Astrocyte (in vitro differentiated cells and primary cell): ENCODE results near the gene MCAT. TPM values are rescaled to one million over a fixed set of nuclear protein-coding genes. Genes with fewer than 3 reads are reported as not detected.

Source experiments
- DNase-seq: peaks from one replicate; pipeline ENCODE4 v3.0.0-alpha.2; 2010; ENCODE audit warnings: low read depth
- FAIRE-seq: peaks from 2 replicates; lab custom pipeline; 2011; peaks lifted over from hg19 to GRCh38; lab: Jason Lieb, UNC
- H2AFZ ChIP-seq: 2 replicates; pipeline ENCODE4 v1.6.0; 2012; ENCODE audit warnings: low read depth, low read length, inconsistent platforms
- H3K27ac ChIP-seq: 2 replicates; pipeline ENCODE4 v1.5.1; 2011; ENCODE audit warnings: low read depth, low read length, inconsistent platforms
- H3K27me3 ChIP-seq: 2 replicates; pipeline ENCODE4 v1.6.0; 2011; ENCODE audit warnings: low read length, inconsistent platforms; ENCODE audit not compliant: insufficient read depth
- H3K36me3 ChIP-seq: 2 replicates; pipeline ENCODE4 v1.5.1; 2011; ENCODE audit warnings: low read length, inconsistent platforms; ENCODE audit not compliant: insufficient read depth
- H3K4me1 ChIP-seq: 2 replicates; pipeline ENCODE4 v1.5.1; 2011; ENCODE audit warnings: low read length, inconsistent platforms; ENCODE audit not compliant: insufficient read depth
- H3K4me2 ChIP-seq: 2 replicates; pipeline ENCODE4 v1.6.0; 2012; ENCODE audit warnings: low read length, inconsistent platforms
- H3K4me3 ChIP-seq: 2 replicates; pipeline ENCODE4 v1.5.1; 2011; ENCODE audit warnings: low read depth, mild to moderate bottlenecking, low read length, inconsistent platforms; ENCODE audit not compliant: insufficient read depth
- H3K79me2 ChIP-seq: 2 replicates; pipeline ENCODE4 v1.6.0; 2012; ENCODE audit warnings: mild to moderate bottlenecking, low read length, inconsistent platforms; ENCODE audit not compliant: insufficient read depth
- H3K9ac ChIP-seq: 2 replicates; pipeline ENCODE4 v1.6.0; 2012; ENCODE audit warnings: mild to moderate bottlenecking, low read length, inconsistent platforms
- H3K9me3 ChIP-seq: 2 replicates; pipeline ENCODE4 v1.5.1; 2012; ENCODE audit warnings: low read depth, mild to moderate bottlenecking, low read length, inconsistent platforms; ENCODE audit not compliant: insufficient read depth
- H4K20me1 ChIP-seq: 2 replicates; pipeline ENCODE4 v1.6.0; 2012; ENCODE audit warnings: low read length, inconsistent platforms; ENCODE audit not compliant: insufficient read depth
- H3K27ac Mint-ChIP-seq: one replicate; pipeline ENCODE4 v1.8.0; 2021; ENCODE audit warnings: mild to moderate bottlenecking, mixed read lengths; ENCODE audit not compliant: unreplicated experiment
- H3K27me3 Mint-ChIP-seq: one replicate; pipeline ENCODE4 v1.8.0; 2021; ENCODE audit warnings: low read depth, mixed read lengths; ENCODE audit not compliant: unreplicated experiment
- H3K36me3 Mint-ChIP-seq: one replicate; pipeline ENCODE4 v1.8.0; 2021; ENCODE audit warnings: low read depth, mixed read lengths; ENCODE audit not compliant: unreplicated experiment
- H3K4me1 Mint-ChIP-seq: one replicate; pipeline ENCODE4 v1.8.0; 2021; ENCODE audit warnings: low read depth, mixed read lengths; ENCODE audit not compliant: unreplicated experiment
- H3K4me3 Mint-ChIP-seq: one replicate; pipeline ENCODE4 v1.8.0; 2021; ENCODE audit warnings: mild to moderate bottlenecking, moderate library complexity, mixed read lengths; ENCODE audit not compliant: unreplicated experiment
- H3K9me3 Mint-ChIP-seq: one replicate; pipeline ENCODE4 v1.8.0; 2021; ENCODE audit warnings: mild to moderate bottlenecking, mixed read lengths; ENCODE audit not compliant: unreplicated experiment
- EZH2 ChIP-seq: IDR thresholded peaks from 2 replicates; pipeline ENCODE4 v1.6.1; 2012; ENCODE audit warnings: mild to moderate bottlenecking, low read length, inconsistent platforms; ENCODE audit not compliant: insufficient read depth
- total RNA-seq: library from RNA; stranded (reverse); gene quantifications from 2 replicates; pipeline ENCODE4 v1.2.1, GENCODE V29; 2021
- TF ChIP-seq, protein P1 (sequence below): IDR thresholded peaks from 2 replicates; pipeline ENCODE4 v1.5.1; 2011; ENCODE audit warnings: low read depth, mild to moderate bottlenecking, inconsistent platforms, low read length, moderate library complexity; ENCODE audit not compliant: insufficient read depth

Gene MCAT
- total RNA-seq, 1 donor from 2014 or later: 15.1 TPM

DNA sequence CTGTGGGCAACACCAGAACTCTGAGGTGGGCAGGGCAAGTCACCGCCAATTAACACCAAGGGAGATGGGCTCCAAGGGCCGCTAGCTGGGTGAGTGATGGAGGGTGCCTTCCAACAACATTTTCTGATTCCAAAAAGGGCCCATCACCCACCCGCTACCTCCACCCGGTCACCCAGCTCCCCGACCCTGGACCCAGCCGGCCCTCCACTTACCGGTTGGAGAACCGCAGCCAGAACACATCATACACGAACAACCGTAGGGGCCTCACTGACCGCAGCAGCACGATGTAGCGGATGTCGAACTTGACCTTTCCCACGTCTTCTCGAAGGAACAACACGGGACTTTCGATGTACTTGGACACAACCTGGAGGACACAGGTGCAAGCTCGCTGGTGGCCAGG lies 29.0 kb upstream of the MCAT start:
- H2AFZ ChIP-seq: no peak overlapping the region
- Mint-ChIP-seq H3K36me3 (peaks cover 3% of the 10 kb centered on the region), H3K4me1 (peaks cover 7% of the 10 kb centered on the region), H3K9me3 (no peaks in the 10 kb centered on the region), H3K27me3 (no peaks in the 10 kb centered on the region), H3K27ac (no peak overlapping the region), H3K4me3 (no peak overlapping the region)
- no peak overlapping the region for H3K27ac ChIP-seq
- peaks cover 4% of the 10 kb centered on the region for H4K20me1 ChIP-seq
- no peak overlapping the region for H3K9ac ChIP-seq
- peaks cover 8% of the 10 kb centered on the region for H3K4me1 ChIP-seq
- no peaks in the 10 kb centered on the region for H3K27me3 ChIP-seq
- TF ChIP-seq, protein P1, sequence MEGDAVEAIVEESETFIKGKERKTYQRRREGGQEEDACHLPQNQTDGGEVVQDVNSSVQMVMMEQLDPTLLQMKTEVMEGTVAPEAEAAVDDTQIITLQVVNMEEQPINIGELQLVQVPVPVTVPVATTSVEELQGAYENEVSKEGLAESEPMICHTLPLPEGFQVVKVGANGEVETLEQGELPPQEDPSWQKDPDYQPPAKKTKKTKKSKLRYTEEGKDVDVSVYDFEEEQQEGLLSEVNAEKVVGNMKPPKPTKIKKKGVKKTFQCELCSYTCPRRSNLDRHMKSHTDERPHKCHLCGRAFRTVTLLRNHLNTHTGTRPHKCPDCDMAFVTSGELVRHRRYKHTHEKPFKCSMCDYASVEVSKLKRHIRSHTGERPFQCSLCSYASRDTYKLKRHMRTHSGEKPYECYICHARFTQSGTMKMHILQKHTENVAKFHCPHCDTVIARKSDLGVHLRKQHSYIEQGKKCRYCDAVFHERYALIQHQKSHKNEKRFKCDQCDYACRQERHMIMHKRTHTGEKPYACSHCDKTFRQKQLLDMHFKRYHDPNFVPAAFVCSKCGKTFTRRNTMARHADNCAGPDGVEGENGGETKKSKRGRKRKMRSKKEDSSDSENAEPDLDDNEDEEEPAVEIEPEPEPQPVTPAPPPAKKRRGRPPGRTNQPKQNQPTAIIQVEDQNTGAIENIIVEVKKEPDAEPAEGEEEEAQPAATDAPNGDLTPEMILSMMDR: no peak
- DNase-seq (no peak), FAIRE-seq (no peak)
- no peak overlapping the region for H3K4me3 ChIP-seq
- no peak overlapping the region for H3K4me2 ChIP-seq
- H3K9me3 ChIP-seq: no peaks in the 10 kb centered on the region
- H3K79me2 ChIP-seq: no peaks in the 10 kb centered on the region
- H3K36me3 ChIP-seq: no peaks in the 10 kb centered on the region

GRCh38 chr22:43171607-43172006 lies 28.4 kb upstream of the MCAT start:
- peaks cover 7% of the 10 kb centered on the region for H3K4me1 Mint-ChIP-seq
- H3K9me3 Mint-ChIP-seq: no peaks in the 10 kb centered on the region
- Histone ChIP-seq H4K20me1 (peaks cover 4% of the 10 kb centered on the region), H3K79me2 (no peaks in the 10 kb centered on the region), H3K4me2 (no peak overlapping the region), H3K36me3 (no peaks in the 10 kb centered on the region), H3K27me3 (no peaks in the 10 kb centered on the region), H3K4me3 (no peak overlapping the region), H2AFZ (no peak overlapping the region), H3K27ac (no peak overlapping the region), H3K4me1 (peaks cover 8% of the 10 kb centered on the region), H3K9me3 (no peaks in the 10 kb centered on the region), H3K9ac (no peak overlapping the region)
- H3K27me3 Mint-ChIP-seq: no peaks in the 10 kb centered on the region
- H3K36me3 Mint-ChIP-seq: peaks cover 5% of the 10 kb centered on the region
- H3K4me3 Mint-ChIP-seq: no peak overlapping the region
- DNase-seq: no peak
- TF ChIP-seq EZH2: no peak
- TF ChIP-seq, protein P1: no peak
- H3K27ac Mint-ChIP-seq: no peak overlapping the region
- no peak for FAIRE-seq

DNA sequence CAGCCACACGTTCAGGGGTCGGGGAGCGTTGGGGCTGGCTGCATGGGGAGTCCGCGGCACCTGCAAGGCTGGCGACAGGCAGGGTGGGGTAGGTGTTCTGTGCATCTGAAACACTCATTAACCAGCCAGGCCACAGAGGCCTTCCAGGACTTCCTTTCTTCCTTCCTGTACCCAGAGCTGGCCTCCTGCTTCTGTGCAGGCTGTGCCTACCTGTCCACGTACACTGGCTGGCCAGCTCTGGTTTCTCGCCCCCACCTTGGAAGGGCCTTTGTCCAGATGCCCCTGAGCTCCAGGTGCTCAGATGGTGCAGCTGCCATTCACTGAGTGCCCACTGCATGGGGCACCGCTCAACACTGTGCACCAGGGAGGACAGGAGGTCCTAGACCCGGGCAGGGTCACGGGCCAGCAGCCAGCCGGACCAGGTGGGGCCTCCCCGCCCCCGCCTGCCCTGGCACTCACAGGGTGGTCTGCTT lies 27.9 kb upstream of the MCAT start:
- H3K9me3 Mint-ChIP-seq: no peaks in the 10 kb centered on the region
- H4K20me1 ChIP-seq: peaks cover 4% of the 10 kb centered on the region
- H3K9ac ChIP-seq: no peak overlapping the region
- H3K4me1 ChIP-seq: peaks cover 8% of the 10 kb centered on the region
- H3K27ac ChIP-seq: no peak overlapping the region
- H3K4me1 Mint-ChIP-seq: peaks cover 7% of the 10 kb centered on the region
- TF ChIP-seq EZH2: no peak
- TF ChIP-seq, protein P1: no peak
- no peak overlapping the region for H3K4me3 Mint-ChIP-seq
- no peak overlapping the region for H3K27ac Mint-ChIP-seq
- no peaks in the 10 kb centered on the region for H3K27me3 Mint-ChIP-seq
- no peak overlapping the region for H2AFZ ChIP-seq
- FAIRE-seq (no peak), DNase-seq (no peak)
- no peaks in the 10 kb centered on the region for H3K79me2 ChIP-seq
- no peaks in the 10 kb centered on the region for H3K9me3 ChIP-seq
- H3K36me3 Mint-ChIP-seq: peaks cover 5% of the 10 kb centered on the region
- H3K4me2 ChIP-seq: no peak overlapping the region
- H3K27me3 ChIP-seq: no peaks in the 10 kb centered on the region
- H3K4me3 ChIP-seq: no peak overlapping the region
- no peaks in the 10 kb centered on the region for H3K36me3 ChIP-seq
